Measurements from ENCODE around the gene L3MBTL2. TPM values are rescaled to one million over a fixed set of nuclear protein-coding genes. Genes with fewer than 3 reads are reported as not detected.

The L3MBTL2 gene
- total and polyA plus RNA-seq, 10 of the 15 experiments (the other 5 are each of a cell fraction or from before 2014, with no cell fraction given) = 13.2 to 37.6 (median 28.2) TPM

Small RNA genes lying within 50 kb of the gene (microRNA-seq; reads per million reads assigned to microRNA genes)
- gene MIR6889 = 0.56 reads per million

Small RNA genes lying within 50 kb of the gene (small RNA-seq; reads per million reads assigned to genes)
- gene MIR6889 (0.16 reads per million), gene RNU6-375P (not detected)

Other genes starting within 250 kb of the L3MBTL2 start
- gene EP300, start 112.7 kb upstream of the L3MBTL2 start, total RNA-seq (2014; rRNA removed) = 19.6 and 25.3 TPM in 2 replicates
- 18.2 and 19.0 TPM in 2 replicates for gene EP300, start 112.7 kb upstream of the L3MBTL2 start, total RNA-seq (2014; rRNA removed; fragmentation: Illumina TruSeq; extraction: Trizol)
- 46.8 and 48.5 TPM in 2 replicates for gene EP300, start 112.7 kb upstream of the L3MBTL2 start, total RNA-seq (2021)
- 9.6 and 14.0 TPM in 2 replicates for gene EP300, start 112.7 kb upstream of the L3MBTL2 start, polyA plus RNA-seq (2011; rRNA removed)
- 38.8 and 55.7 TPM in 2 replicates for gene EP300, start 112.7 kb upstream of the L3MBTL2 start, polyA plus RNA-seq (2014; fragmentation: Illumina TruSeq; extraction: Trizol)
- gene EP300, start 112.7 kb upstream of the L3MBTL2 start, polyA plus RNA-seq (2014; fragmentation: Nextera tagmentation; extraction: Ambion mirVana) = 10 to 100 TPM in 1 of 2 experiments, 1 to 10 TPM in 1; 5.5 to 11.6 TPM
- gene EP300, start 112.7 kb upstream of the L3MBTL2 start, polyA plus RNA-seq (2014; rRNA removed) = 23.0 and 23.2 TPM in 2 replicates
- 10 to 100 TPM; 24.0 to 25.2 TPM for gene EP300, start 112.7 kb upstream of the L3MBTL2 start, polyA plus RNA-seq (2016; fragmentation: Nextera tagmentation; extraction: Ambion mirVana)
- gene CHADL, start 35.6 kb downstream of the L3MBTL2 start, total RNA-seq (2014; rRNA removed) = 0.22 TPM in 1 of 2 replicates, not detected in the other
- gene CHADL, start 35.6 kb downstream of the L3MBTL2 start, total RNA-seq (2014; rRNA removed; fragmentation: Illumina TruSeq; extraction: Trizol) = not detected in 2 replicates
- gene CHADL, start 35.6 kb downstream of the L3MBTL2 start, total RNA-seq (2021) = not detected in 2 replicates
- gene CHADL, start 35.6 kb downstream of the L3MBTL2 start, polyA plus RNA-seq (2011; rRNA removed) = not detected in 2 replicates
- not detected in 2 replicates for gene CHADL, start 35.6 kb downstream of the L3MBTL2 start, polyA plus RNA-seq (2014; fragmentation: Illumina TruSeq; extraction: Trizol)
- gene CHADL, start 35.6 kb downstream of the L3MBTL2 start, polyA plus RNA-seq (2014; fragmentation: Nextera tagmentation; extraction: Ambion mirVana) = not detected
- gene CHADL, start 35.6 kb downstream of the L3MBTL2 start, polyA plus RNA-seq (2014; rRNA removed) = 0.63 TPM in 1 of 2 replicates, not detected in the other
- gene CHADL, start 35.6 kb downstream of the L3MBTL2 start, polyA plus RNA-seq (2016; fragmentation: Nextera tagmentation; extraction: Ambion mirVana) = under 1 TPM in 1 of 2 experiments, not detected in 1; 0.24 TPM
- gene RANGAP1, start 80.9 kb downstream of the L3MBTL2 start, total RNA-seq (2014; rRNA removed) = 52.2 and 65.3 TPM in 2 replicates
- gene RANGAP1, start 80.9 kb downstream of the L3MBTL2 start, total RNA-seq (2014; rRNA removed; fragmentation: Illumina TruSeq; extraction: Trizol) = 36.1 and 40.3 TPM in 2 replicates
- 103 and 109 TPM in 2 replicates for gene RANGAP1, start 80.9 kb downstream of the L3MBTL2 start, total RNA-seq (2021)
- gene RANGAP1, start 80.9 kb downstream of the L3MBTL2 start, polyA plus RNA-seq (2011; rRNA removed) = 34.3 and 55.1 TPM in 2 replicates
- gene RANGAP1, start 80.9 kb downstream of the L3MBTL2 start, polyA plus RNA-seq (2014; fragmentation: Illumina TruSeq; extraction: Trizol) = 31.6 and 41.7 TPM in 2 replicates
- gene RANGAP1, start 80.9 kb downstream of the L3MBTL2 start, polyA plus RNA-seq (2014; fragmentation: Nextera tagmentation; extraction: Ambion mirVana) = 1 to 10 TPM; 2.5 to 9.1 TPM
- 82.2 and 99.1 TPM in 2 replicates for gene RANGAP1, start 80.9 kb downstream of the L3MBTL2 start, polyA plus RNA-seq (2014; rRNA removed)
- gene RANGAP1, start 80.9 kb downstream of the L3MBTL2 start, polyA plus RNA-seq (2016; fragmentation: Nextera tagmentation; extraction: Ambion mirVana) = 10 to 100 TPM; 77.1 to 80.8 TPM
- 30.8 and 37.1 TPM in 2 replicates for gene ZC3H7B, start 96.2 kb downstream of the L3MBTL2 start, total RNA-seq (2014; rRNA removed)
- 21.7 and 23.6 TPM in 2 replicates for gene ZC3H7B, start 96.2 kb downstream of the L3MBTL2 start, total RNA-seq (2014; rRNA removed; fragmentation: Illumina TruSeq; extraction: Trizol)
- gene ZC3H7B, start 96.2 kb downstream of the L3MBTL2 start, total RNA-seq (2021) = 50.0 and 52.3 TPM in 2 replicates
- gene ZC3H7B, start 96.2 kb downstream of the L3MBTL2 start, polyA plus RNA-seq (2011; rRNA removed) = 10.2 and 21.3 TPM in 2 replicates
- 11.5 and 24.7 TPM in 2 replicates for gene ZC3H7B, start 96.2 kb downstream of the L3MBTL2 start, polyA plus RNA-seq (2014; fragmentation: Illumina TruSeq; extraction: Trizol)
- gene ZC3H7B, start 96.2 kb downstream of the L3MBTL2 start, polyA plus RNA-seq (2014; fragmentation: Nextera tagmentation; extraction: Ambion mirVana) = under 1 TPM; 0.26 to 0.34 TPM
- 39.0 and 47.9 TPM in 2 replicates for gene ZC3H7B, start 96.2 kb downstream of the L3MBTL2 start, polyA plus RNA-seq (2014; rRNA removed)
- gene ZC3H7B, start 96.2 kb downstream of the L3MBTL2 start, polyA plus RNA-seq (2016; fragmentation: Nextera tagmentation; extraction: Ambion mirVana) = 1 to 10 TPM; 4.4 to 5.4 TPM
- gene TEF, start 176.6 kb downstream of the L3MBTL2 start, total RNA-seq (2014; rRNA removed) = 3.1 and 3.6 TPM in 2 replicates
- gene TEF, start 176.6 kb downstream of the L3MBTL2 start, total RNA-seq (2014; rRNA removed; fragmentation: Illumina TruSeq; extraction: Trizol) = 1.7 and 2.0 TPM in 2 replicates
- 4.9 and 5.8 TPM in 2 replicates for gene TEF, start 176.6 kb downstream of the L3MBTL2 start, total RNA-seq (2021)
- gene TEF, start 176.6 kb downstream of the L3MBTL2 start, polyA plus RNA-seq (2011; rRNA removed) = 1.6 and 4.4 TPM in 2 replicates
- 2.2 and 4.1 TPM in 2 replicates for gene TEF, start 176.6 kb downstream of the L3MBTL2 start, polyA plus RNA-seq (2014; fragmentation: Illumina TruSeq; extraction: Trizol)
- under 1 TPM; 0.23 to 0.27 TPM for gene TEF, start 176.6 kb downstream of the L3MBTL2 start, polyA plus RNA-seq (2014; fragmentation: Nextera tagmentation; extraction: Ambion mirVana)
- 3.3 and 3.6 TPM in 2 replicates for gene TEF, start 176.6 kb downstream of the L3MBTL2 start, polyA plus RNA-seq (2014; rRNA removed)
- 1 to 10 TPM; 2.4 to 3.0 TPM for gene TEF, start 176.6 kb downstream of the L3MBTL2 start, polyA plus RNA-seq (2016; fragmentation: Nextera tagmentation; extraction: Ambion mirVana)
- gene TOB2, start 241.5 kb downstream of the L3MBTL2 start, total RNA-seq (2014; rRNA removed) = 15.9 and 18.2 TPM in 2 replicates
- gene TOB2, start 241.5 kb downstream of the L3MBTL2 start, total RNA-seq (2014; rRNA removed; fragmentation: Illumina TruSeq; extraction: Trizol) = 10.7 and 12.2 TPM in 2 replicates
- gene TOB2, start 241.5 kb downstream of the L3MBTL2 start, total RNA-seq (2021) = 30.6 and 32.0 TPM in 2 replicates
- gene TOB2, start 241.5 kb downstream of the L3MBTL2 start, polyA plus RNA-seq (2011; rRNA removed) = 4.4 and 10.3 TPM in 2 replicates
- gene TOB2, start 241.5 kb downstream of the L3MBTL2 start, polyA plus RNA-seq (2014; fragmentation: Illumina TruSeq; extraction: Trizol) = 11.0 and 17.6 TPM in 2 replicates
- gene TOB2, start 241.5 kb downstream of the L3MBTL2 start, polyA plus RNA-seq (2014; fragmentation: Nextera tagmentation; extraction: Ambion mirVana) = 10 to 100 TPM in 1 of 2 experiments, 1 to 10 TPM in 1; 4.5 to 11.1 TPM
- gene TOB2, start 241.5 kb downstream of the L3MBTL2 start, polyA plus RNA-seq (2014; rRNA removed) = 12.7 and 16.9 TPM in 2 replicates
- 10 to 100 TPM; 19.4 to 19.6 TPM for gene TOB2, start 241.5 kb downstream of the L3MBTL2 start, polyA plus RNA-seq (2016; fragmentation: Nextera tagmentation; extraction: Ambion mirVana)

All from GM12878 (cell line).